Mucosa of gallbladder (tissue), 1 donor: ENCODE measurements around the gene SMC4. TPM values are rescaled to one million over a fixed set of nuclear protein-coding genes. Genes with fewer than 3 reads are reported as not detected.
"Not testable (repeated sequence)": the region's sequence is repeated elsewhere in the genome, so short reads cannot be mapped to it uniquely, and the experiment has no call there.

Experiments
- DNase-seq: peaks from one replicate; pipeline ENCODE4 v3.0.0-alpha.2; 2020; ENCODE audit warnings: low spot score
- total RNA-seq: library from RNA; stranded (reverse); gene quantifications from one replicate; pipeline ENCODE4 v1.2.1, GENCODE V29; 2021
- donor health status: DM: no; HTN: no; CAD: no.

Gene SMC4
- total RNA-seq, 1 donor from 2014 or later: 32.2 TPM

- DNase-seq: no peak
These were observed 46.4 kb downstream of the SMC4 start for GRCh38 chr3:160445854-160446253.

- DNase-seq: no peak
These were observed 47.1 kb downstream of the SMC4 start for GRCh38 chr3:160446522-160447056.

- no peak for DNase-seq
These were observed 48.1 kb downstream of the SMC4 start for GRCh38 chr3:160447544-160447943.

GRCh38 chr3:160448845-160449635 is 49.6 kb downstream of the SMC4 start:
- DNase-seq: no peak

- DNase-seq: peak; percentile 95
These were observed 50.5 kb downstream of the SMC4 start, which contains the start of gene TRIM59 for GRCh38 chr3:160449636-160450598. Gene TRIM59 (minus strand): TSS chr3:160449786. CDS start chr3:160439183, 10,603 bp downstream.

GRCh38 chr3:160450846-160451245 is 51.4 kb downstream of the SMC4 start:
- no peak for DNase-seq

GRCh38 chr3:160451602-160452001 is 52.2 kb downstream of the SMC4 start:
- DNase-seq: no peak

GRCh38 chr3:160452251-160452650 is 52.8 kb downstream of the SMC4 start:
- DNase-seq: not testable (repeated sequence)

GRCh38 chr3:160454995-160455394 is 55.5 kb downstream of the SMC4 start:
- DNase-seq: no peak

- no peak for DNase-seq
These were observed 56.4 kb downstream of the SMC4 start for GRCh38 chr3:160455846-160456245.

- no peak for DNase-seq
These were observed 58.7 kb downstream of the SMC4 start for GRCh38 chr3:160458151-160458550.

- no peak for DNase-seq
These were observed 60.1 kb downstream of the SMC4 start for GRCh38 chr3:160459450-160459970.

GRCh38 chr3:160460033-160460432 is 60.6 kb downstream of the SMC4 start:
- DNase-seq: no peak

- no peak for DNase-seq
These were observed 64.9 kb downstream of the SMC4 start for GRCh38 chr3:160464321-160464720.

- no peak for DNase-seq
These were observed 65.5 kb downstream of the SMC4 start for GRCh38 chr3:160464971-160465370.

GRCh38 chr3:160470181-160470580 is 70.7 kb downstream of the SMC4 start:
- no peak for DNase-seq

- no peak for DNase-seq
These were observed 72.4 kb downstream of the SMC4 start for GRCh38 chr3:160471892-160472291.

GRCh38 chr3:160472344-160472743 is 72.9 kb downstream of the SMC4 start:
- no peak for DNase-seq

- no peak for DNase-seq
These were observed 73.8 kb downstream of the SMC4 start for GRCh38 chr3:160473221-160473620.

GRCh38 chr3:160473978-160474377 is 74.5 kb downstream of the SMC4 start:
- no peak for DNase-seq

- no peak for DNase-seq
These were observed 75.0 kb downstream of the SMC4 start for GRCh38 chr3:160474416-160474838.

GRCh38 chr3:160475153-160475552 is 75.7 kb downstream of the SMC4 start:
- DNase-seq: no peak
